ENCODE measurements around the gene IL19. TPM values are rescaled to one million over a fixed set of nuclear protein-coding genes. Genes with fewer than 3 reads are reported as not detected.

IL19 gene
- total and polyA plus RNA-seq, 2 donors (not counting 3 experiments of a cell fraction or from before 2014, with no cell fraction given) = not detected

GRCh38 chr1:206727981-206728696 is 42.4 kb upstream of the IL19 start:
- dilution Hi-C loops (cut with MboI; ENCODE audit: extremely low pct_ligation_motif_present, low sequenced_read_pairs) = no loop called here
- TF ChIP-seq GATA2 (IDR thresholded peaks at IDR 0.05; ENCODE audit: insufficient read depth, insufficient read length, low read depth, low read length) = no peak
- no peak for TF ChIP-seq POLR2AphosphoS5 (IDR thresholded peaks at IDR 0.05; ENCODE audit: insufficient read depth, low read depth, low read length)
- no peak for TF ChIP-seq CTCF (IDR thresholded peaks at IDR 0.05; ENCODE audit: extremely low read depth in 1 of 2, insufficient read depth in 1 of 2, low read depth in 1 of 2, low read length in 2 of 2)
- Histone ChIP-seq H3K9me1 (replicated peaks; ENCODE audit: control insufficient read depth, extremely low read depth, insufficient read depth, low read length) (no peaks in the 10 kb centered on the region), H3K4me1 (ENCODE audit: control insufficient read depth, extremely low read depth, insufficient read depth, low read length) (no peaks in the 10 kb centered on the region), H3K27ac (ENCODE audit: insufficient read depth, low read depth, low read length) (no peak overlapping the region), H3K9ac (replicated peaks; ENCODE audit: extremely low read depth, insufficient read depth, low read length) (no peak overlapping the region), H3K4me3 (replicated peaks in 1 of 3; ENCODE audit: insufficient read depth in 1 of 3, low read depth in 1 of 3, low read length in 3 of 3) (no peak overlapping the region), H3K4me2 (ENCODE audit: insufficient read depth, low read length) (no peak overlapping the region), H4K20me1 (replicated peaks; ENCODE audit: control insufficient read depth, extremely low read depth, insufficient read depth, low read length) (peaks cover 8% of the 10 kb centered on the region), H3K36me3 (ENCODE audit: control insufficient read depth in 2 of 2, extremely low read depth in 1 of 2, insufficient read depth in 2 of 2, low read length in 2 of 2) (peaks cover 2 to 33% of the 10 kb centered on the region in 2 experiments), H3K9me3 (replicated peaks; ENCODE audit: control insufficient read depth, insufficient read depth, low read length) (no peaks in the 10 kb centered on the region), H3K27me3 (ENCODE audit: control insufficient read depth in 2 of 2, insufficient read depth in 2 of 2, low read length in 2 of 2) (no peaks in the 10 kb centered on the region), H2AFZ (ENCODE audit: low read depth, low read length) (no peak overlapping the region), H3K79me2 (ENCODE audit: control insufficient read depth, insufficient read depth, low read length) (peaks cover 11% of the 10 kb centered on the region)
- DNase-seq (ENCODE audit: low read depth, low spot score) (no peak), FAIRE-seq (no peak)
- ChIA-PET POLR2A (no interaction called here), CTCF (interaction anchor here (0.9 to 1.1 kb wide), 2 partner anchors 183 to 184 kb away, joined by 3 read pairs; no protein-coding TSS in a partner anchor)
- intact Hi-C loops (cut with micrococcal nuclease) = loop anchor here (2.0 to 5.0 kb wide), 4 partner anchors 41 to 254 kb away; no protein-coding TSS in a partner anchor
- no TSS peak for BruUV-seq (replicated peaks)

GRCh38 chr1:206728697-206728987 is 41.9 kb upstream of the IL19 start:
- TF ChIP-seq EZH2 (IDR thresholded peaks at IDR 0.05; ENCODE audit: borderline replicate concordance, low read depth, low read length, severe bottlenecking) (no peak), CTCF (IDR thresholded peaks at IDR 0.05; ENCODE audit: extremely low read depth in 1 of 2, insufficient read depth in 1 of 2, low read depth in 1 of 2, low read length in 2 of 2) (no peak), JUN (IDR thresholded peaks at IDR 0.05; ENCODE audit: borderline replicate concordance, insufficient read depth, insufficient read length, low read depth) (no peak), POLR2AphosphoS5 (IDR thresholded peaks at IDR 0.05; ENCODE audit: insufficient read depth, low read depth, low read length) (no peak)
- H3K27ac ChIP-seq (ENCODE audit: insufficient read depth, low read depth, low read length) = no peak overlapping the region
- H3K4me1 ChIP-seq (ENCODE audit: control insufficient read depth, extremely low read depth, insufficient read depth, low read length) = no peaks in the 10 kb centered on the region
- peaks cover 2 to 34% of the 10 kb centered on the region in 2 experiments for H3K36me3 ChIP-seq (ENCODE audit: control insufficient read depth in 2 of 2, extremely low read depth in 1 of 2, insufficient read depth in 2 of 2, low read length in 2 of 2)
- no peak for FAIRE-seq
- no peak overlapping the region for H3K4me2 ChIP-seq (ENCODE audit: insufficient read depth, low read length)
- intact Hi-C loops (cut with micrococcal nuclease) (loop anchor here (5.0 kb wide), 3 partner anchors 79 to 254 kb away; no protein-coding TSS in a partner anchor), dilution Hi-C loops (cut with MboI; ENCODE audit: extremely low pct_ligation_motif_present, low sequenced_read_pairs) (no loop called here)
- DNase-seq (ENCODE audit: low read depth, low spot score) = no peak
- ChIA-PET CTCF (interaction anchor here (0.9 to 1.1 kb wide), 2 partner anchors 183 to 184 kb away, joined by 3 read pairs; no protein-coding TSS in a partner anchor), POLR2A (no interaction called here)
- no TSS peak for BruUV-seq (replicated peaks)
- H2AFZ ChIP-seq (ENCODE audit: low read depth, low read length) = no peak overlapping the region
- no peak overlapping the region for H3K4me3 ChIP-seq (replicated peaks in 1 of 3; ENCODE audit: insufficient read depth in 1 of 3, low read depth in 1 of 3, low read length in 3 of 3)
- no peaks in the 10 kb centered on the region for H3K9me1 ChIP-seq (replicated peaks; ENCODE audit: control insufficient read depth, extremely low read depth, insufficient read depth, low read length)
- H3K27me3 ChIP-seq (ENCODE audit: control insufficient read depth in 2 of 2, insufficient read depth in 2 of 2, low read length in 2 of 2) = no peaks in the 10 kb centered on the region
- H3K79me2 ChIP-seq (ENCODE audit: control insufficient read depth, insufficient read depth, low read length) = peaks cover 11% of the 10 kb centered on the region
- H3K9me3 ChIP-seq (replicated peaks; ENCODE audit: control insufficient read depth, insufficient read depth, low read length) = no peaks in the 10 kb centered on the region
- peaks cover 8% of the 10 kb centered on the region for H4K20me1 ChIP-seq (replicated peaks; ENCODE audit: control insufficient read depth, extremely low read depth, insufficient read depth, low read length)
- no peak overlapping the region for H3K9ac ChIP-seq (replicated peaks; ENCODE audit: extremely low read depth, insufficient read depth, low read length)

All from endothelial cell of umbilical vein (primary cell).